Mucosa of descending colon (tissue), 3 donors: Measurements from ENCODE around the gene CYP27C1. TPM values are rescaled to one million over a fixed set of nuclear protein-coding genes. Genes with fewer than 3 reads are reported as not detected.
"Not testable (repeated sequence)": the region's sequence is repeated elsewhere in the genome, so short reads cannot be mapped to it uniquely, and the experiment has no call there.

Experiments
- ATAC-seq: fragments of 200-7000 bp; cut with Tn5 transposase; one replicate; pipeline ENCODE4 v1.9.1; 2020; ENCODE audit warnings: mild to moderate bottlenecking, moderate library complexity
- DNase-seq, 3 donors: peaks; one replicate each; pipeline ENCODE4 v3.0.0-alpha.2; 2020
- H3K36me3 ChIP-seq: fragments of 200-600 bp; one replicate; pipeline ENCODE4 v1.8.0; 2021; ENCODE audit warnings: low read depth, mild to moderate bottlenecking
- H3K4me1 ChIP-seq: fragments of 200-600 bp; one replicate; pipeline ENCODE4 v1.8.0; 2021; ENCODE audit warnings: low read depth, mild to moderate bottlenecking
- H3K4me3 ChIP-seq: fragments of 200-600 bp; one replicate; pipeline ENCODE4 v1.8.0; 2021; ENCODE audit warnings: mild to moderate bottlenecking
- H3K9me3 ChIP-seq: fragments of 200-600 bp; one replicate; pipeline ENCODE4 v1.8.0; 2021; ENCODE audit warnings: mild to moderate bottlenecking
- intact Hi-C, 2 donors: fragments of 100-400 bp; cut with DNase I in 1 of 2; cut with micrococcal nuclease in 1 of 2; formaldehyde crosslinking; loops; one replicate each; pipeline versions ENCODE4 v1.11.0 to v1.11.1; 2022; cut with DNase I, micrococcal nuclease
- total RNA-seq, 3 donors: library from RNA; stranded (reverse); fragmentation: NEBNext Ultra II Directional in 2 of 3; extraction: Animal tissue kit (Norgen Biotek cat#: 25700) in 2 of 3; gene quantifications; one replicate each; pipeline versions ENCODE4 v1.2.1 to v1.2.4, GENCODE V29; 2021 to 2023
- TF ChIP-seq, protein P1 (sequence below): fragments of 200-600 bp; IDR thresholded peaks from one replicate; pipeline ENCODE4 v1.8.0; 2022; ENCODE audit warnings: antibody characterized with exemption, mild to moderate bottlenecking
- donor health status: DM: no; HTN: no; CAD: no; lungs with moderate emphysema.
- donor health status: DM: no; HTN: no; CAD: no.
- donor health status: DM: no; HTN: yes; CAD: no.

CYP27C1 gene
- total RNA-seq, 3 donors from 2014 or later = 0.17 to 0.82 (median 0.63) TPM

- Histone ChIP-seq H3K9me3 (no peaks in the 10 kb centered on the region), H3K4me3 (no peak overlapping the region), H3K36me3 (no peaks in the 10 kb centered on the region), H3K4me1 (no peaks in the 10 kb centered on the region)
- ATAC-seq (no peak), DNase-seq (no peak)
- TF ChIP-seq, protein P1, sequence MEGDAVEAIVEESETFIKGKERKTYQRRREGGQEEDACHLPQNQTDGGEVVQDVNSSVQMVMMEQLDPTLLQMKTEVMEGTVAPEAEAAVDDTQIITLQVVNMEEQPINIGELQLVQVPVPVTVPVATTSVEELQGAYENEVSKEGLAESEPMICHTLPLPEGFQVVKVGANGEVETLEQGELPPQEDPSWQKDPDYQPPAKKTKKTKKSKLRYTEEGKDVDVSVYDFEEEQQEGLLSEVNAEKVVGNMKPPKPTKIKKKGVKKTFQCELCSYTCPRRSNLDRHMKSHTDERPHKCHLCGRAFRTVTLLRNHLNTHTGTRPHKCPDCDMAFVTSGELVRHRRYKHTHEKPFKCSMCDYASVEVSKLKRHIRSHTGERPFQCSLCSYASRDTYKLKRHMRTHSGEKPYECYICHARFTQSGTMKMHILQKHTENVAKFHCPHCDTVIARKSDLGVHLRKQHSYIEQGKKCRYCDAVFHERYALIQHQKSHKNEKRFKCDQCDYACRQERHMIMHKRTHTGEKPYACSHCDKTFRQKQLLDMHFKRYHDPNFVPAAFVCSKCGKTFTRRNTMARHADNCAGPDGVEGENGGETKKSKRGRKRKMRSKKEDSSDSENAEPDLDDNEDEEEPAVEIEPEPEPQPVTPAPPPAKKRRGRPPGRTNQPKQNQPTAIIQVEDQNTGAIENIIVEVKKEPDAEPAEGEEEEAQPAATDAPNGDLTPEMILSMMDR = no peak
- intact Hi-C loops = no loop called here
Measured at GRCh38 chr2:127164761-127165538, 55.1 kb downstream of the CYP27C1 start.

DNA sequence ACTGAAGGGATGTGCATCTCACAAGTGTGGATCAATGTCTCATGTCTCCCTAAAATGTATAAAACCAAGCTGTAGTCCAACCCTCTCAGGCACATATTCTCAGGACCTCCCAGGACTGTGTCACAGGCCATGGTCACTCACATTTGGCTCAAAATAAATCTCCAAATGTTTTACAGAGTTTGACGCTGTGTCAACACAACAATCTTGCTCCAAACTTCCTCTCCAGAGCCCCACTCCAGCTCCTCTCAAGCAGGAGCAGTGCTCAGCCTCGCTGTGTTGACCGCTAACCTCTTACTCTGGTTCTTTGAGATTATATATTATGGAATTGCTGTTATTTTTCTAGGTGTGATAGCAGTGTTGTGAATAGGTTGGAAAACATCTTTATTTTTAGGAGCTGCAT, 56.2 kb downstream of the CYP27C1 start:
- Histone ChIP-seq H3K9me3 (no peaks in the 10 kb centered on the region), H3K4me3 (no peak overlapping the region), H3K36me3 (no peaks in the 10 kb centered on the region), H3K4me1 (no peaks in the 10 kb centered on the region)
- TF ChIP-seq, protein P1 = no peak
- DNase-seq (no peak), ATAC-seq (no peak)
- intact Hi-C loops = no loop called here

DNA sequence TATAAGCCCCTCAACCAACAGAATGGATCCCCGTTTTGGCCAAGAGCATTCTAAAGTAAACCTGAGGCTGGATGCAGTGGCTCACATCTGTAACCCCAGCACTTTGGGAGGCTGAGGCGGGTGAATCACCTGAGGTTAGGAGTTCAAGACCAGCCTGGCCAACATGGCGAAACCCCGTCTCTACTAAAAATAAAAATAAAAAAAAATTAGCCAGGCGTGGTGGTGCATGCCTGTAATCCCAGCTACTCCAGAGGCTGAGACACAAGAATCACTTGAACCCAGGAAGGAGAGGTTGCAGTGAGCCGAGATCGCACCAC, 57.1 kb downstream of the CYP27C1 start:
- H3K4me3 ChIP-seq, intact Hi-C loops, H3K4me1 ChIP-seq, H3K36me3 ChIP-seq, ATAC-seq, H3K9me3 ChIP-seq, DNase-seq: not testable (repeated sequence)

- DNase-seq (no peak), ATAC-seq (no peak)
- Histone ChIP-seq H3K4me1 (no peaks in the 10 kb centered on the region), H3K36me3 (no peaks in the 10 kb centered on the region), H3K9me3 (no peaks in the 10 kb centered on the region), H3K4me3 (no peak overlapping the region)
- TF ChIP-seq, protein P1 = no peak
- intact Hi-C loops = no loop called here
Measured at GRCh38 chr2:127162261-127163089, 57.6 kb downstream of the CYP27C1 start.

DNA sequence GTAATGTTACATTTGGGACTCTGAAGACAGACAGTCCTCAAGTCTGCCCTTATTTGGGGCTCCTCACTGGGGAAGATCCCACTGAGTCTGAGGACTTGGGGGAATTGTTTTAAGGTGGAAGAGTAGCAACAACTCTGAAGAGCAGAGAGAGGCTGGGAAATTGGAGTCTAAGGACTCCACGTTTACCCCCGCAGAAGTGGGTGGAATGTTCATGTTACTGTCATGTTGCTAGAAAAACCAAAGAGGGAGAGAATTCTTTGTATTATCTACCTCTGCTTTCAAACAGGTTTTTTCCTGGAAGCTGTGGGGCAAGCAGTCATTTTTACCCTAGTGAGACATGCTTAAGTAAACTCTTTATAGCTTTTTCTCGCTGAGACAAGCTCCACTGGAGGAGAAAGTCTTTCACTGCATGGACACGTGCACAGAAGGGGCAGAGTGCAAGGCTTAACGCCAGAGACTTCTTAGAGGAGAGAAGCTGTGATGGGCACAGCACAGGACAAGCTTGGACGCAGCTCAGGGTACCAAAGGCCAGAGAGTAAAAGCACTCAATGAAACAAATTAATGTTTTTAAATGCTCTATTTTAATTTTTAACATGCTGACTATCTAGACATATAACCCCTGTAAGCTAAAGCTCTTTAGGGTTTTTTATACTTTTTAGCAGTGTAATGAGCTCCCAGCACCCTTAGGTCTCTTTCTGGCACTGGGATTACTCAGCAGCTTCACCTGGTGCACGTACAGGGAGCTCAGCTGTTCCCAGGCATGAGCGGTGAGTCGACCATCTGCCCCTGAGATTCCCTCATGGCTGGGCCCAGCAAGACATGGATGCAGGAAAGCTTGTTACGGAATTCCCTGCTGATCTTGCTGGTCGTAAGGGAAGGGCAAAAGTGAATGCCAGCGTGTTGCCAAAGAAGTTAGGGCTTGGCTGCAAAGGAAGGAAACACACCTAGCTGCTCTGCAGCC, 58.6 kb downstream of the CYP27C1 start:
- ATAC-seq (no peak), DNase-seq (no peak)
- no peaks in the 10 kb centered on the region for H3K9me3 ChIP-seq
- H3K36me3 ChIP-seq = no peaks in the 10 kb centered on the region
- H3K4me3 ChIP-seq = no peak overlapping the region
- intact Hi-C loops = no loop called here
- TF ChIP-seq, protein P1 = no peak
- no peaks in the 10 kb centered on the region for H3K4me1 ChIP-seq
